Stimulated activated CD4-positive, alpha-beta T cell treated with anti-CD3 and anti-CD28 coated beads, Interleukin-12 subunit alpha, Interleukin-12 subunit beta, amount 100 ng/mL, for 24 hours (primary cell): Measurements from ENCODE around the gene IQGAP3.

Experiments used
- DNase-seq, 2 experiments: peaks; one replicate each; pipeline ENCODE4 v3.0.0-alpha.2; 2020; ENCODE audit warnings: low read depth in 2 of 2

IQGAP3 gene

GRCh38 chr1:156497078-156497742, 75.2 kb downstream of the IQGAP3 start:
- no peak for DNase-seq

GRCh38 chr1:156496211-156496761, 76.1 kb downstream of the IQGAP3 start:
- no peak for DNase-seq

GRCh38 chr1:156495401-156496140, 76.8 kb downstream of the IQGAP3 start:
- no peak for DNase-seq

- DNase-seq, result no peak
These were observed 78.0 kb downstream of the IQGAP3 start for GRCh38 chr1:156494309-156494895.

- DNase-seq, result no peak
These were observed 78.6 kb downstream of the IQGAP3 start for GRCh38 chr1:156493742-156494141.

- no peak for DNase-seq
These were observed 79.2 kb downstream of the IQGAP3 start for GRCh38 chr1:156493154-156493631.

GRCh38 chr1:156492591-156493080, 79.7 kb downstream of the IQGAP3 start:
- no peak for DNase-seq

- DNase-seq, result no peak
These were observed 80.3 kb downstream of the IQGAP3 start for GRCh38 chr1:156492013-156492590.

GRCh38 chr1:156491151-156491949, 81.0 kb downstream of the IQGAP3 start:
- no peak for DNase-seq

- DNase-seq, result no peak
These were observed 81.8 kb downstream of the IQGAP3 start for GRCh38 chr1:156490401-156491032.

- DNase-seq, result no peak
These were observed 82.5 kb downstream of the IQGAP3 start for GRCh38 chr1:156489935-156490293.

- no peak for DNase-seq
These were observed 83.0 kb downstream of the IQGAP3 start for GRCh38 chr1:156489166-156489934.

- no peak for DNase-seq
These were observed 83.7 kb downstream of the IQGAP3 start for GRCh38 chr1:156488566-156489165.

GRCh38 chr1:156487862-156488261, 84.5 kb downstream of the IQGAP3 start:
- DNase-seq, result no peak

GRCh38 chr1:156486421-156487344, 85.7 kb downstream of the IQGAP3 start:
- no peak for DNase-seq

- no peak for DNase-seq
These were observed 86.4 kb downstream of the IQGAP3 start for GRCh38 chr1:156485984-156486383.

GRCh38 chr1:156484480-156485058, 87.8 kb downstream of the IQGAP3 start:
- no peak for DNase-seq

GRCh38 chr1:156483397-156483796, 89.0 kb downstream of the IQGAP3 start:
- no peak for DNase-seq
